Psoas muscle (tissue), 8 donors: Measurements from ENCODE around the gene AATK. TPM values are rescaled to one million over a fixed set of nuclear protein-coding genes. Genes with fewer than 3 reads are reported as not detected.

ENCODE experiments used
- ATAC-seq, 4 donors: fragments of 200-7000 bp; cut with Tn5 transposase; one replicate each; pipeline ENCODE4 v1.9.1; 2020; ENCODE audit warnings: moderate library complexity in 3 of 4, mild to moderate bottlenecking in 2 of 4
- DNase-seq, 2 donors: peaks; one replicate each; pipeline ENCODE4 v3.0.0-alpha.2; 2020
- H3K27ac ChIP-seq: fragments of 200-600 bp; one replicate; pipeline ENCODE4 v1.8.0; 2022
- H3K27me3 ChIP-seq, 3 donors: fragments of 200-600 bp in 1 of 3; one replicate each; pipeline versions ENCODE4 v1.6.1 to v1.8.0; 2013 to 2022; ENCODE audit warnings: low read length in 2 of 3, mild to moderate bottlenecking in 2 of 3, moderate library complexity in 1 of 3; ENCODE audit not compliant: insufficient read depth in 3 of 3
- H3K36me3 ChIP-seq, 2 donors: fragments of 200-600 bp in 1 of 2; one replicate each; pipeline versions ENCODE4 v1.6.1 to v1.8.0; 2013 to 2022; ENCODE audit warnings: low read depth in 1 of 2, mild to moderate bottlenecking in 1 of 2, moderate library complexity in 1 of 2; ENCODE audit not compliant: insufficient read depth in 1 of 2
- H3K4me1 ChIP-seq: fragments of 200-600 bp; one replicate; pipeline ENCODE4 v1.8.0; 2022
- H3K4me3 ChIP-seq: fragments of 200-600 bp; one replicate; pipeline ENCODE4 v1.8.0; 2022; ENCODE audit warnings: mild to moderate bottlenecking
- H3K9me3 ChIP-seq: fragments of 200-600 bp; one replicate; pipeline ENCODE4 v1.8.0; 2022
- WGBS, 3 donors: extraction: QIAGEN DNeasy Blood & Tissue Kit; methylation state at CpG; one replicate each; pipeline versions ENCODE4 v1.1.6 to v1.1.7; 2013; 5-methylcytosine and 5-hydroxymethylcytosine counted together
- intact Hi-C, 2 donors: fragments of 100-400 bp; cut with DNase I; formaldehyde crosslinking; loops; one replicate each; pipeline versions ENCODE4 v1.11.0 to v1.14.2; 2022
- polyA plus RNA-seq, 3 donors: library from polyadenylated mRNA; stranded (reverse); fragments of 200-250 nt; gene quantifications; one replicate each; pipeline ENCODE4 v1.2.3, GENCODE V29; 2013
- total RNA-seq, 4 donors: library from RNA; stranded (reverse); fragmentation: NEBNext Ultra II Directional in 2 of 4; extraction: Animal tissue kit (Norgen Biotek cat#: 25700) in 2 of 4; gene quantifications; one replicate each; pipeline versions ENCODE4 v1.2.1 to v1.2.4, GENCODE V29; 2021 to 2023
- TF ChIP-seq, protein P1 (sequence below): fragments of 200-600 bp; IDR thresholded peaks from one replicate; pipeline ENCODE4 v1.8.0; 2022; ENCODE audit warnings: antibody characterized with exemption
- donor health status: healthy with polysubstance abuse.
- donor health status: DM: no; HTN: no; CAD: no; lungs with moderate emphysema.
- donor health status: Bipolar disorder and iron deficiency.
- donor health status: healthy.
- donor health status: DM: yes; HTN: yes; CAD: no.
- donor health status: DM: no; HTN: no; CAD: no.
- donor health status: DM: no; HTN: no; CAD: no.
- donor health status: DM: yes; HTN: yes; CAD: no.

Gene AATK
- total and polyA plus RNA-seq, 7 donors = 0.21 to 1.8 (median 1.0) TPM

DNA sequence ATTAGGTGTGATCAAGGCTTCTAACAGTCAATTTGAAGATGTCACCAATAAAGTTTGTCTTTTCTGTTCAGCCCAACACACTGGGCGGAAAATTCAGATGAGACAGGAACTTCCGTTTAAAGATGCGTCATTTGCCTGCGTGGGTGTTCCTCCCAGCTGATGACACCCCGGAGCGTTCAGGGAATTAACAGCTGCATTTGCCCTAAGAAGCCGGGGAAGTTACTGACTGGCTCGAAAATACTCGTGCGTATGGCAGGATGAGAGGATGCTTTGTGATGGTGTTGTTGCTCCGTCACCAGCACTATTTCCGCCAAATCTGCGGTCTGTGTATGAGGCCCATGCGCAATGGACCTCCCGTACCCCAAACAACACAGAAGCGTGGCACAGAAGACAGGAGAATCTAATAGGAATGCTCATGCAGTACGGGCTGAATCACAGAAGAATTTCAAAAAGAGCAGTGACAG lies 12.6 kb downstream of the AATK start:
- Histone ChIP-seq H3K36me3 (no peaks in the 10 kb centered on the region), H3K9me3 (no peaks in the 10 kb centered on the region), H3K4me1 (no peaks in the 10 kb centered on the region), H3K27ac (no peak overlapping the region), H3K27me3 (peaks cover 0 to 6% (median 3%) of the 10 kb centered on the region in 3 donors), H3K4me3 (no peak overlapping the region)
- WGBS, 3 donors = 36 to 46% (median 42%) methylated on average over 17 of the region's 17 CpGs
- ATAC-seq (peak; percentile 15 to 45 (median 36)), DNase-seq (peak; percentile 29 to 62)
- intact Hi-C loops = no loop called here
- TF ChIP-seq, protein P1, sequence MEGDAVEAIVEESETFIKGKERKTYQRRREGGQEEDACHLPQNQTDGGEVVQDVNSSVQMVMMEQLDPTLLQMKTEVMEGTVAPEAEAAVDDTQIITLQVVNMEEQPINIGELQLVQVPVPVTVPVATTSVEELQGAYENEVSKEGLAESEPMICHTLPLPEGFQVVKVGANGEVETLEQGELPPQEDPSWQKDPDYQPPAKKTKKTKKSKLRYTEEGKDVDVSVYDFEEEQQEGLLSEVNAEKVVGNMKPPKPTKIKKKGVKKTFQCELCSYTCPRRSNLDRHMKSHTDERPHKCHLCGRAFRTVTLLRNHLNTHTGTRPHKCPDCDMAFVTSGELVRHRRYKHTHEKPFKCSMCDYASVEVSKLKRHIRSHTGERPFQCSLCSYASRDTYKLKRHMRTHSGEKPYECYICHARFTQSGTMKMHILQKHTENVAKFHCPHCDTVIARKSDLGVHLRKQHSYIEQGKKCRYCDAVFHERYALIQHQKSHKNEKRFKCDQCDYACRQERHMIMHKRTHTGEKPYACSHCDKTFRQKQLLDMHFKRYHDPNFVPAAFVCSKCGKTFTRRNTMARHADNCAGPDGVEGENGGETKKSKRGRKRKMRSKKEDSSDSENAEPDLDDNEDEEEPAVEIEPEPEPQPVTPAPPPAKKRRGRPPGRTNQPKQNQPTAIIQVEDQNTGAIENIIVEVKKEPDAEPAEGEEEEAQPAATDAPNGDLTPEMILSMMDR = no peak

DNA sequence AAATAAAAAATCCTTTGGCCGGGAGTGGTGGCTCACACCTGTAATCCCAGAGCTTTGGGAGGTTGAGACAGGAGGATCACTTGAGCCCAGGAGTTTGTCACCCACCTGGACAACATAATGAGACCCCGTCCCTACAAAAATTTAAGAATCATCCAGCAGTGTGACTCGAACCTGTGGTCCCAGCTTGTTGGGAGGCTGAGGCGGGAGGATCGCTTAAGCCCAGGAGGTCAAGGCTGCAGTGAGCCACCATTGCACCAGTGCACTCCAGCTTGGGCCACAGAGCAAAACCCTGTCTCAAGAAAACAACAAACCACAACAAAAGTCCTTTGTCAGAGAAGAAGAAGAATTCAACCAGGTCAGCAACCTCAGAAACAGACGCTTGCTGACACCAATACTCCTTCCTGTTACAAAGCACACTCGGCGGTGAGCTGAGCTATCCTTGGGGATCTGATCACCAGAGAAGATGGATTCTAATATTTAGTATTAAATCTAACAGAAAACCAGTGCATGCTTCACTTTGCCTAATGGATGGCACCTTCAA lies 13.7 kb downstream of the AATK start:
- intact Hi-C loops = no loop called here
- ATAC-seq (no peak), DNase-seq (peak in 1 of 2 donors; percentile 14)
- Histone ChIP-seq H3K27me3 (peaks cover 0 to 6% (median 3%) of the 10 kb centered on the region in 3 donors), H3K36me3 (no peaks in the 10 kb centered on the region), H3K9me3 (no peaks in the 10 kb centered on the region), H3K4me3 (no peak overlapping the region), H3K27ac (no peak overlapping the region), H3K4me1 (no peaks in the 10 kb centered on the region)
- 81 to 89% (median 87%) methylated on average over 8 of the region's 8 CpGs for WGBS, 3 donors
- TF ChIP-seq, protein P1 = no peak

DNA sequence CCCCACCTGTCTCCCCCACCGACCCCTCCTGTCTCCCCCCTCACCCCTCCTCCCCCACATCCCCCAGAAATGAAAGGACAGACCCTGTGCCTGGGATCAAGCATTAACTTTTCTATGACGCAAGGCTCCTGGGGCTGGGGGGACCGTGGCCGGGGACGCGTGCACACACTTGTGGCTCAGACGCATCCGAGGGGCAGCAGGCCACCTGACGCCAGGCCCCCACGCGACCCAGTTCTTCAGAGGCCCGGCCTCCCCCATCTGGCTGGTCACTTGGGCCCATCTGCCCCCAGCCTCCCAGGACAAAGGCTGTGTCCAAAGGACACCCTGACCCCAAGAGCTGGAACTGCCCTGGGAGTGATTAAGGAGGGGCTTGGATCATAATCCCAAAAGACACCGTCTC lies 14.7 kb downstream of the AATK start:
- Histone ChIP-seq H3K9me3 (no peaks in the 10 kb centered on the region), H3K4me1 (no peaks in the 10 kb centered on the region), H3K27me3 (peaks cover 0 to 6% (median 3%) of the 10 kb centered on the region in 3 donors), H3K36me3 (no peaks in the 10 kb centered on the region), H3K4me3 (no peak overlapping the region), H3K27ac (no peak overlapping the region)
- 65 to 84% (median 74%) methylated on average over 12 to 13 of the region's 13 CpGs for WGBS, 3 donors
- intact Hi-C loops = no loop called here
- TF ChIP-seq, protein P1 = no peak
- DNase-seq = no peak
- no peak for ATAC-seq

DNA sequence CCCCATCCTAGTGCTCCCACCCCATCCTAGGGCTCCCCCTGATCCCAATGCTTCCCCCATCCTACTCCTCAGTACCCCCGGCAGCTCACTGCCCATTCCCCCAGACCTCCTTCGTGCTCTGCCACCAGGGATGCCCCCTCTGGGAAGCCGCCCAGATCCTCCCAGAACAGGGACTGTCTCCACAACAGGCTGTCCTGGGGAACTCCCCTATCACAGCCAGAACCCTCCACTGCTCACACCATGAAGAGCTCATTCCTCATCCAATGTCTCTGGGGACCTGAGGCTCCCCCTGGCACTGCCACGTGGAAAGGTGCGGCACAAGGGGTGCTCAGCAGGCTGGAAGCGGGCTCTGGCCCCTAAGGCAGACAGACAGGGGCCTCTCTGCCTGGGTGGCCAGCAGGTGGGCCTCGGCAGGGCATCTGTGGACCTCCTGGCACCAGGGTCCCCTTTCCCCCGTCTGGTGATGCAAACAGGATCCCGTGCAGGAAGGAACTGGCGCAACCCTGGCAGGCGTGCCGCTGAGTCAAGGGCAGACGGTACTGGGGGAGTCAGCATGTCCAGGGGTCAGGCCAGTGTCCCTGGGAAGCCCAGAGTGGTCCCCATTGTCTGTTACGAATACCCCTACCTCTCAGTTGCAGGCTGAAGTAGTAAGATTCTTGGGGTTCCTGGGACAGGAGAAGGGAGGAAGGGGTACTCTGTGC lies 15.5 kb downstream of the AATK start:
- Histone ChIP-seq H3K36me3 (no peaks in the 10 kb centered on the region), H3K4me1 (no peaks in the 10 kb centered on the region), H3K4me3 (no peak overlapping the region), H3K9me3 (no peaks in the 10 kb centered on the region), H3K27ac (no peak overlapping the region), H3K27me3 (peaks cover 0 to 6% (median 3%) of the 10 kb centered on the region in 3 donors)
- WGBS, 3 donors = 66 to 67% (median 66%) methylated on average over 14 of the region's 14 CpGs
- TF ChIP-seq, protein P1 = no peak
- DNase-seq (no peak), ATAC-seq (peak in 1 of 4 donors; percentile 37)
- intact Hi-C loops = no loop called here
